Activated naive CD8-positive, alpha-beta T cell (primary cell): ENCODE results near the gene APOBEC2.

Source experiments
- H3K27ac Mint-ChIP-seq: one replicate; pipeline ENCODE4 v1.8.0; 2021; ENCODE audit warnings: mixed read lengths
- H3K27me3 Mint-ChIP-seq: one replicate; pipeline ENCODE4 v1.8.0; 2021; ENCODE audit warnings: mixed read lengths
- H3K36me3 Mint-ChIP-seq: one replicate; pipeline ENCODE4 v1.8.0; 2021; ENCODE audit warnings: mixed read lengths
- H3K4me1 Mint-ChIP-seq: one replicate; pipeline ENCODE4 v1.8.0; 2021; ENCODE audit warnings: low read depth, mixed read lengths
- H3K4me3 Mint-ChIP-seq: one replicate; pipeline ENCODE4 v1.8.0; 2021; ENCODE audit warnings: mild to moderate bottlenecking, mixed read lengths
- H3K9me3 Mint-ChIP-seq: one replicate; pipeline ENCODE4 v1.8.0; 2021; ENCODE audit warnings: low read depth, mixed read lengths

Gene APOBEC2

GRCh38 chr6:41062056-41062455 is 9.1 kb downstream of the APOBEC2 start:
- Mint-ChIP-seq H3K27ac (no peak overlapping the region), H3K9me3 (no peaks in the 10 kb centered on the region), H3K36me3 (peaks cover 12% of the 10 kb centered on the region), H3K4me3 (no peak overlapping the region), H3K27me3 (no peaks in the 10 kb centered on the region), H3K4me1 (peaks cover 15% of the 10 kb centered on the region)

- H3K27ac Mint-ChIP-seq = no peak overlapping the region
- peaks cover 14% of the 10 kb centered on the region for H3K36me3 Mint-ChIP-seq
- no peak overlapping the region for H3K4me3 Mint-ChIP-seq
- H3K27me3 Mint-ChIP-seq = no peaks in the 10 kb centered on the region
- no peaks in the 10 kb centered on the region for H3K9me3 Mint-ChIP-seq
- H3K4me1 Mint-ChIP-seq = peaks cover 16% of the 10 kb centered on the region
These were observed 10.9 kb downstream of the APOBEC2 start for GRCh38 chr6:41063884-41064285.

- H3K27me3 Mint-ChIP-seq = no peaks in the 10 kb centered on the region
- no peak overlapping the region for H3K27ac Mint-ChIP-seq
- H3K4me1 Mint-ChIP-seq = peaks cover 22% of the 10 kb centered on the region
- no peaks in the 10 kb centered on the region for H3K9me3 Mint-ChIP-seq
- no peak overlapping the region for H3K4me3 Mint-ChIP-seq
- peaks cover 14% of the 10 kb centered on the region for H3K36me3 Mint-ChIP-seq
These were observed 11.8 kb downstream of the APOBEC2 start for GRCh38 chr6:41064841-41065240.

GRCh38 chr6:41065550-41066026 is 12.6 kb downstream of the APOBEC2 start:
- H3K4me3 Mint-ChIP-seq = no peak overlapping the region
- H3K36me3 Mint-ChIP-seq = peaks cover 11% of the 10 kb centered on the region
- no peaks in the 10 kb centered on the region for H3K9me3 Mint-ChIP-seq
- peaks cover 27% of the 10 kb centered on the region for H3K4me1 Mint-ChIP-seq
- no peak overlapping the region for H3K27ac Mint-ChIP-seq
- H3K27me3 Mint-ChIP-seq = no peaks in the 10 kb centered on the region

GRCh38 chr6:41066867-41067304 is 13.9 kb downstream of the APOBEC2 start:
- Mint-ChIP-seq H3K9me3 (no peaks in the 10 kb centered on the region), H3K36me3 (peaks cover 11% of the 10 kb centered on the region), H3K27me3 (no peaks in the 10 kb centered on the region), H3K4me3 (no peak overlapping the region), H3K27ac (no peak overlapping the region), H3K4me1 (peaks cover 36% of the 10 kb centered on the region)

- H3K4me1 Mint-ChIP-seq = peaks cover 50% of the 10 kb centered on the region
- no peaks in the 10 kb centered on the region for H3K9me3 Mint-ChIP-seq
- H3K27me3 Mint-ChIP-seq = no peaks in the 10 kb centered on the region
- peak overlapping the region; percentile 96 for H3K27ac Mint-ChIP-seq
- H3K4me3 Mint-ChIP-seq = peak overlapping the region; percentile 97
- H3K36me3 Mint-ChIP-seq = peaks cover 10% of the 10 kb centered on the region
These were observed 18.5 kb downstream of the APOBEC2 start for GRCh38 chr6:41071501-41071922.

GRCh38 chr6:41071923-41072835 is 19.2 kb downstream of the APOBEC2 start, which contains the start of gene OARD1:
Gene OARD1 (minus strand): TSS chr6:41072356. CDS start chr6:41071634, 722 bp downstream.
- peak within 1 kb of the TSS; percentile 97 for H3K4me3 Mint-ChIP-seq
- H3K27me3 Mint-ChIP-seq = no peaks in the 10 kb centered on the region
- peak within 1 kb of the TSS; percentile 96 for H3K27ac Mint-ChIP-seq
- peaks cover 7% of the 10 kb centered on the region for H3K36me3 Mint-ChIP-seq
- H3K9me3 Mint-ChIP-seq = no peaks in the 10 kb centered on the region
- peaks cover 51% of the 10 kb centered on the region for H3K4me1 Mint-ChIP-seq

GRCh38 chr6:41072836-41073202 is 19.8 kb downstream of the APOBEC2 start, which contains the start of gene NFYA:
Gene NFYA (plus strand): TSS chr6:41072974. CDS start chr6:41079090, 6,116 bp downstream.
- Mint-ChIP-seq H3K4me3 (peak within 1 kb of the TSS; percentile 99), H3K9me3 (no peaks in the 10 kb centered on the region), H3K4me1 (peaks cover 51% of the 10 kb centered on the region), H3K36me3 (peaks cover 5% of the 10 kb centered on the region), H3K27ac (peak within 1 kb of the TSS; percentile 98), H3K27me3 (no peaks in the 10 kb centered on the region)

- peaks cover 54% of the 10 kb centered on the region for H3K4me1 Mint-ChIP-seq
- no peaks in the 10 kb centered on the region for H3K9me3 Mint-ChIP-seq
- peaks cover 5% of the 10 kb centered on the region for H3K36me3 Mint-ChIP-seq
- H3K27ac Mint-ChIP-seq = peak overlapping the region; percentile 98
- no peaks in the 10 kb centered on the region for H3K27me3 Mint-ChIP-seq
- peak overlapping the region; percentile 99 for H3K4me3 Mint-ChIP-seq
These were observed 20.4 kb downstream of the APOBEC2 start for GRCh38 chr6:41073203-41073967.

- no peaks in the 10 kb centered on the region for H3K27me3 Mint-ChIP-seq
- peaks cover 60% of the 10 kb centered on the region for H3K4me1 Mint-ChIP-seq
- peak overlapping the region; percentile 98 for H3K27ac Mint-ChIP-seq
- no peaks in the 10 kb centered on the region for H3K9me3 Mint-ChIP-seq
- H3K36me3 Mint-ChIP-seq = peaks cover 9% of the 10 kb centered on the region
- peak overlapping the region; percentile 99 for H3K4me3 Mint-ChIP-seq
These were observed 21.1 kb downstream of the APOBEC2 start for GRCh38 chr6:41073968-41074691.

- H3K27ac Mint-ChIP-seq = peak overlapping the region; percentile 98
- no peaks in the 10 kb centered on the region for H3K9me3 Mint-ChIP-seq
- H3K27me3 Mint-ChIP-seq = no peaks in the 10 kb centered on the region
- peak overlapping the region; percentile 99 for H3K4me3 Mint-ChIP-seq
- H3K4me1 Mint-ChIP-seq = peaks cover 61% of the 10 kb centered on the region
- H3K36me3 Mint-ChIP-seq = peaks cover 14% of the 10 kb centered on the region
These were observed 21.9 kb downstream of the APOBEC2 start for GRCh38 chr6:41074692-41075436.

- H3K36me3 Mint-ChIP-seq = peaks cover 20% of the 10 kb centered on the region
- H3K27me3 Mint-ChIP-seq = no peaks in the 10 kb centered on the region
- peaks cover 65% of the 10 kb centered on the region for H3K4me1 Mint-ChIP-seq
- peak overlapping the region; percentile 99 for H3K4me3 Mint-ChIP-seq
- peak overlapping the region; percentile 98 for H3K27ac Mint-ChIP-seq
- no peaks in the 10 kb centered on the region for H3K9me3 Mint-ChIP-seq
These were observed 22.9 kb downstream of the APOBEC2 start for GRCh38 chr6:41075651-41076626.

- Mint-ChIP-seq H3K27ac (no peak overlapping the region), H3K27me3 (no peaks in the 10 kb centered on the region), H3K9me3 (no peaks in the 10 kb centered on the region), H3K4me3 (no peak overlapping the region), H3K4me1 (peaks cover 71% of the 10 kb centered on the region), H3K36me3 (peaks cover 24% of the 10 kb centered on the region)
These were observed 24.5 kb downstream of the APOBEC2 start for GRCh38 chr6:41077536-41077935.
